ENCODE results near the gene PLPPR5.
A peak's percentile ranks its signal among the peaks of the same experiment; 100 is the strongest.
"Not testable (repeated sequence)": the region's sequence is repeated elsewhere in the genome, so short reads cannot be mapped to it uniquely, and the experiment has no call there.

The PLPPR5 gene

GRCh38 chr1:99004861-99005442 lies at the start of gene PLPPR5:
Gene PLPPR5, minus strand, starts transcription at chr1:99004861. Its CDS starts 190 bp downstream, at chr1:99004671.
- DNase-seq (ENCODE audit: low read depth in 2 of 2), result no peak

- no peak for DNase-seq (ENCODE audit: low read depth in 2 of 2)
Observed at GRCh38 chr1:99051611-99052283, 47.1 kb upstream of the PLPPR5 start.

- no peak for DNase-seq (ENCODE audit: low read depth in 2 of 2)
Observed at GRCh38 chr1:99049745-99050144, 45.1 kb upstream of the PLPPR5 start.

- DNase-seq (ENCODE audit: low read depth in 2 of 2), result not testable (repeated sequence)
Observed at GRCh38 chr1:99036746-99037145, 32.1 kb upstream of the PLPPR5 start.

- no peak for DNase-seq (ENCODE audit: low read depth in 2 of 2)
Observed at GRCh38 chr1:99018313-99018712, 13.7 kb upstream of the PLPPR5 start.

GRCh38 chr1:99017655-99018054 lies 13.0 kb upstream of the PLPPR5 start:
- DNase-seq (ENCODE audit: low read depth in 2 of 2), result peak; percentile 11 to 23

GRCh38 chr1:99010679-99011078 lies 6.0 kb upstream of the PLPPR5 start:
- DNase-seq (ENCODE audit: low read depth in 2 of 2), result no peak

GRCh38 chr1:99007366-99007765 lies 2.7 kb upstream of the PLPPR5 start:
- no peak for DNase-seq (ENCODE audit: low read depth in 2 of 2)

- no peak for DNase-seq (ENCODE audit: low read depth in 2 of 2)
Observed at GRCh38 chr1:99005537-99005942, 879 bp upstream of the PLPPR5 start.

GRCh38 chr1:99004254-99004860 lies 304 bp downstream of the PLPPR5 start:
- DNase-seq (ENCODE audit: low read depth in 2 of 2), result no peak

- no peak for DNase-seq (ENCODE audit: low read depth in 2 of 2)
Observed at GRCh38 chr1:99003581-99004253, 944 bp downstream of the PLPPR5 start.

- DNase-seq (ENCODE audit: low read depth in 2 of 2), result no peak
Observed at GRCh38 chr1:98992844-98993243, 11.8 kb downstream of the PLPPR5 start.

GRCh38 chr1:98991127-98992012 lies 13.3 kb downstream of the PLPPR5 start:
- peak; percentile 68 to 69 for DNase-seq (ENCODE audit: low read depth in 2 of 2)

GRCh38 chr1:98989556-98989907 lies 15.1 kb downstream of the PLPPR5 start:
- no peak for DNase-seq (ENCODE audit: low read depth in 2 of 2)

- peak in 1 of 2 experiments; percentile 14 for DNase-seq (ENCODE audit: low read depth in 2 of 2)
Observed at GRCh38 chr1:98988904-98989555, 15.6 kb downstream of the PLPPR5 start.

- DNase-seq (ENCODE audit: low read depth in 2 of 2), result no peak
Observed at GRCh38 chr1:98985687-98986086, 19.0 kb downstream of the PLPPR5 start.

- peak in 1 of 2 experiments; percentile 42 for DNase-seq (ENCODE audit: low read depth in 2 of 2)
Observed at GRCh38 chr1:98981917-98982513, 22.6 kb downstream of the PLPPR5 start.

GRCh38 chr1:98979463-98979862 lies 25.2 kb downstream of the PLPPR5 start:
- DNase-seq (ENCODE audit: low read depth in 2 of 2), result no peak

GRCh38 chr1:98975810-98976209 lies 28.9 kb downstream of the PLPPR5 start:
- DNase-seq (ENCODE audit: low read depth in 2 of 2), result no peak

- DNase-seq (ENCODE audit: low read depth in 2 of 2), result peak in 1 of 2 experiments; percentile 31
Observed at GRCh38 chr1:98975113-98975512, 29.5 kb downstream of the PLPPR5 start.
